GM21737 (cell line): ENCODE results near the gene OGFR.
"Not testable (repeated sequence)": the region's sequence is repeated elsewhere in the genome, so short reads cannot be mapped to it uniquely, and the experiment has no call there.

Experiments used
- ATAC-seq: cut with Tn5 transposase; IDR thresholded peaks from one replicate; pipeline ENCODE4 v1.9.1; 2021; ENCODE audit warnings: mild to moderate bottlenecking, moderate library complexity; ENCODE audit not compliant: unreplicated experiment

Gene OGFR

DNA sequence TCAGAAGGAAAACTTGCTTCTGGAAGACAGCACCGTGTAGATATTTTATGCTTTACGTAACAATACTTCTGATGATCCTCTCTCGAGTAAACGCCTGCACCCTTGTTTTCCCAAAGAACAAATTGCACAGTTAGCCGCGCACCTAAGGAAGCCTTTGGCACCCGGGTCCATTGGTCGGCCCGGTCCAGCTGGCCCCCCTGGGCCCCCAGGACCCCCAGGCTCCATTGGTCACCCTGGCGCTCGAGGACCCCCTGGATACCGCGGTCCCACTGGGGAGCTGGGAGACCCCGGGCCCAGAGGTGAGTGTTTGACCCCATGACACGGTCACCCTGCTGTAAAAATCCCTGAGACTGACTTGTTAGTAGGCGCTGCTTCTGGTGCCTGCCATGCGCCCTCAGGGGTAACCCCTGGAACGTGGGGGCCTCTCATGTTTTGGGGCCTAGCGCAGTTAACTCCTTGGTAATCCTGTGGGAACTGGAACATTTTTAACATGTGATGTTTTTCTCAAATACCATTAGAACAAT, 32.4 kb downstream of the OGFR start:
- ATAC-seq, result no peak

DNA sequence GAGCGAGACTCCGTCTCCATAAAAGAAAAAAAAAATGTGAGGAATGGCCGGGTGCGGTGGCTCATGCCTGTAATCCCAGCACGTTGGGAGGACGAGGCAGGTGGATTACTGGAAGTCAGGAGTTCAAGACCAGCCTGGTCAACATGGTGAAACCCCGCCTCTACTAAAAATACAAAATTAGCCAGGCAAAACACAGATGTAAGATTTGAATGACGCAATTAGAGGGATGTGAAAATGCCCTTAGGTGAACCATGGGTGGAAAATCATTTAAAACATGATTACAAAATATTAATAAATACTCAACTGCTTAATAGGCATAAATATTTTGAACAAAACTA, 33.1 kb downstream of the OGFR start:
- ATAC-seq, result peak; percentile 12

DNA sequence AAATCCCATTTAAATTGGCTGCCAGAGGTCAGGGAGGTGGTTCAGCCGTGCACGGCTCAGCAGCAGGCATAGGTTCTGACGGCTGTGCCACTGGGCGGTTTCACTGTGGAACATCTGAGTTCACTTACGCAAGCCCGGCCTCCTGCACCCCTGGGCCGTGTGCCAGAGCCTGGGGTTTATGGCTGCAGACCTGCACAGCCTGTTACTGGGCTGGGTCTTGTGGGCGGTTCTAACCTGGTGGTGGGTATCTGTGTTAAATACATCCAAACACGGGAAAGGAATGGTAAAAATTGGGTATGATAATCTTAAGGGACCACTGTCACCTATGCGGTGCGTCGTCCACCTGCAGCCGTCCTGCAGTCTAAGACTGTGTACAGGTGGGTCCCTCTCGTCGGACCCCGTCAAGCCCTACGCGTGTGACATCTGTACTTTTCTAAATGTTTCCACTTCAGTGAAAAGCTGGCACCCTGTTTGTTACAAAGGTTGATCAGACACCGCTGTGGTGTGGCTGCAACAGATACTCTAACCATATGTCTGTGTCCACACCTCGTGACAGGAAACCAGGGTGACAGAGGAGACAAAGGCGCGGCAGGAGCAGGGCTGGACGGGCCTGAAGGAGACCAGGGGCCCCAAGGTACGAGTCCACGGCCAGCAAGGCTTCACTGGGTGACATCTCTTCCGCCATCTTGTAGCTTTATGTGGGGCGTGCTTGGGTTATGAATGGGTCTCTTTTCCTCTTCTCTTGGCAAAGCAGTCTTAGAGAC, 33.7 kb downstream of the OGFR start:
- ATAC-seq, result peak; percentile 60

DNA sequence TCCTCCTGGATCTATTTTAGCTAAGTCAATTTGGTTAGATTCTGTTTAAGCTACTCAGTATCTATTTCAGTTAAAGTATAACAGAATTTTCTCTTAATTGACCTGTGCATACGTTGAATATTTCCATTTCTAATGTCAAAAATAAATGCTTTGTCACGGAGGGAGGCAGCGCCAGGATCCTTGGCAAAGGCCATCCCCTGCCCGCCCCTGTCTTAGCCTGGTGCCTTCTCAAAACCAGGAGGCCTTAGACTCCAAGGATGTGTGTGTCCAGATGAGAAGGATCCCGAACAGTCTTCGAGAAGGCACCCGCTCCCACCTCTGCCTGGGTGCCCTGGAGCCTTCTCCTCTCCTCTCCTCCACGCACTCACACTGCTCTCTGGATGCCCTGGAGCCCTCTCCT, 34.6 kb downstream of the OGFR start:
- no peak for ATAC-seq

DNA sequence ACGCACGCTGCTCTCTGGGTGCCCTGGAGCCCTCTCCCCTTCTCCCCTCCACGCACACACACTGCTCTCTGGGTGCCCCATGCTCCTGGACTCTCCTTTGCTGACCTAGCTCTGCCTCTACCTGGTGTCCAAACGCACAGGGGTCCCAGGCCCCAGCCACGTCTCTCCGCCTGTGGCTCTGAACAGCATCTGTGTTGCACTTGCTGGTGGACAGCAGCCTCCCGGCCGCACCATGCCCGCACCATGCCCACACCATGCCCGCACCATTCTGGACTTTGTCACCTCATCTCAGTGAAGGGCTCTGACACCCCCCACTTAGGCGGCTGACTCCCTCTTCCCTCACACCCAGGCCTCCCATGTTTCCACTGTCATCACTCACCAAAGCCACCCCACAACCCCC, 35.2 kb downstream of the OGFR start:
- no peak for ATAC-seq

DNA sequence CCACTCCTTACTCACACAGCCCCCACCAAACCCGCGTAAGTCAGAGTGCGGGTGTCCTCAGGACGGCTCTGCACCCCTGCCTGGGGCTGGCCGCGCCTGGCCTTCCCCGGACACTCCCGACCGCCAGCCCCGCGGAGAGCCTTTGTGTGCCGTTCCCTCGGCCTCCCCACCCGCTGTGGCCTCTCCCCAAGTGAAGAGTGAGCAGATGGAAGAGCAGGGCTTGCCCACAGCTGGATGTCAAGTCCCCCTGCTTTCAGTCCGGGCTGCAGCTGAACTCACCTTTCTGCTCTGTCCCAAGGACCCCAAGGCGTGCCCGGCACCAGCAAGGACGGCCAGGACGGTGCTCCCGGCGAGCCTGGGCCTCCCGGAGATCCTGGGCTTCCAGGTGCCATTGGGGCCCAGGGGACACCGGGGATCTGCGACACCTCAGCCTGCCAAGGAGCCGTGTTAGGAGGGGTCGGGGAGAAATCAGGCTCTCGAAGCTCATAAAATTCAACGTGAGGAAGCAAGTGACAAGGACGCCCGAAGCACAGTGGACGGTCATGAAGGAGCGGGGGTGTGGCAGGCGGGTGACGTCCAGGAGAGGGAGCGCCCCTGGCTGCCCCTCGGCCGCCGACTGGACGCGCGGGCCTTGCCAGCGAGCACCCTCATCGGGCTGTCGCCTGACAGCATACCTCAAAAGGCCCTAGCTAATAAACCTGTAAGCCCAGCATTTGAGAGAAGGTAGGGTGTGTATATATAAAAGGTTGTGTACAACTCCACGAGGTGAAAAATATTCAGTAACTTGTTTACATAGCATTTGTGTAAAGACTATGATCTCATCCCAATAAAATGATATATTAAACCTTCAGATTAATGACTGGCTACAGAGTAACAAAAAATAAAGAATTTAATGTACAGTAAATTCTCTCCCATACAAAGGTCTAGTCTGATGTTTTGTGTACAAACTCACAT, 35.9 kb downstream of the OGFR start:
- ATAC-seq, result no peak

DNA sequence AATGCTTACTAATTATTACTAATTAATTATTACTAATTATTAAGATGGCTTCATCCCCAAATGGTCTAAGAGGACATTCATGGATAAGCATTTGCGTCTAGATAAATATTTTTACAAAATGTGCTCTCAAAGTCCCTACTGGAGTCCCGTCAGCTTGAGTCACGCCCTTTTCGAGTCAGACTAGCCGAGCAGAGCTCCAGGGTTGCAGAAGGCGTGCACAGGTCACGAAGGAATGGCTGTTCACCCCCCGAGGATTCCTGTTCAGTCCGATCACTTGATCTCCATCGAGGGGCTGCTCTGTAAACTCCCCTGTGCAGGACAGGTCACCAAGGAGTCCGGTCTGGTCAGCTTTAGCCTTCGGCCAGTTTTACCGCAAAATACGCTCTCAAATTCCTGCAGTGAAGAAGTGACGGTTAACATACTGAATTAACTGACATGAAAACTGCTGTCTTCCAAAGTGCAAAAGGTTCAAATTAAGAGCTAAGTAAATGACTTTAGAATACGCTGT, 37.1 kb downstream of the OGFR start:
- ATAC-seq, result no peak

DNA sequence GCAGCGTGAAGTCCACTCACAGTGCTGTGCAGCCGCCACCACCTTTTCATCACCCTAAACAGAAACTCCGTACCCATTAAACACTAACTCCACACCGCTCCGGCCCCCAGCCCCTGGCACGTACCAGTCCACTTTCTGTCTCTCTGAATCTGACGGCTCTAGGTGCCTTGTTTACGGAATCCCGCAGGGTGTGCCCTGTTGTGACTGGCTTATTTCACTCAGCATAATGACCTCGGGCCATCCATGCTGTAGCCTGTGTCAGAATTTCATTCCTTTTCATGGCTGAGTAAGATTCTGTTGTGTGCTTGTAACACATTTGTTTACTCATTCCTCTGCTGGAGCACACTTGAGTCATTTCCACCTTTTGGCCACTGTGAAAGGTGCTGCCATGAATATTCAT, 39.0 kb downstream of the OGFR start:
- no peak for ATAC-seq

DNA sequence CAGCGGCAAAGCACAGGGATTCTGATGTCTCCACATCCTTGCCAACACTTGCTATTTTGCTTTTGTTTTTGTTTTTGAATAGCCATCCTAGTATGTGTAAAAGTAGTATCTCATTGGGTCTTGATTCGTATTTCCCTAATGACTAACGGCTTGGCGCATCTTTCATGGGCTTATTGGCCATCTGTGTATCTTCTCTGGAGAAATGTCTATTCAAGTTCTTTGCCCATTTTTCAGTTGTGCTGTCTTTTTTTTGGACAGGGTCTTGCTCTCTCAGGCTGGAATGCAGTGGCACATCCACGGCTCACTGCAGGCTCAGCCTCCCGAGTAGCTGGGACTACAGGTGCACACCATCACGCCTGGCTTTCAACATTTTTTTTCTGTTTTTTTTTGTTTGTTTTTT, 39.5 kb downstream of the OGFR start:
- no peak for ATAC-seq

DNA sequence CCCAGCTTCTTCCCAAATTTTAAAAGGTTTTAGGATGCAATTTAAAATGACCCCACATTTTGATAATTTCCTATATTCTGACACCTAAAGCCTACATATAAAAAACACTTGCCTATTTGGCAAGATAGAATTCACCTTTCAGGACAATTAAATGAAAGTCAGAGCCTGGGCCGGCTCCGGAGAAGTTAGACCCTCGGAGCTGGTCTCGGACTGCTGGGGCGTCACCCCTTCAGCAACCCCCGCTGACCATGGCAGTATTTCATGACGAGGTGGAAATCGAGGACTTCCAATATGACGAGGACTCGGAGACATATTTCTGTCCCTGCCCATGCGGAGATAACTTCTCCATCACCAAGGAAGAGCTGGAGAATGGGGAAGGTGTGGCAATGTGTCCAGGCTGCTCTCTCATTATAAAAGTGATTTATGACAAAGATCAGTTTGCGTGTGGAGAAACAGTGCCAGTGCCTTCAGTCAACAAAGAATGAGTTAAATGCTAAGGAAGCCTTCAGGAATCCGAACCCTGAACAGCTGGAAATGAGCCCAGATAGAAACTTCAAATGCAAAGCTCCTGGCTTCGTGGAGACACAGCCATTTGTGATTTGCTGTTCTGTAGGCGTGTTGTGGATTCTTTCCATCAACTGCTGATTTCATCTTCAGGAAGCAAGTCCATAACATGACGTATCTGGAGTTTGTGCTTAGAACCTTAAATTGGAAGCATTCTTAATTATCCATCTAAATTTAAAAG, 41.0 kb downstream of the OGFR start:
- ATAC-seq, result no peak

DNA sequence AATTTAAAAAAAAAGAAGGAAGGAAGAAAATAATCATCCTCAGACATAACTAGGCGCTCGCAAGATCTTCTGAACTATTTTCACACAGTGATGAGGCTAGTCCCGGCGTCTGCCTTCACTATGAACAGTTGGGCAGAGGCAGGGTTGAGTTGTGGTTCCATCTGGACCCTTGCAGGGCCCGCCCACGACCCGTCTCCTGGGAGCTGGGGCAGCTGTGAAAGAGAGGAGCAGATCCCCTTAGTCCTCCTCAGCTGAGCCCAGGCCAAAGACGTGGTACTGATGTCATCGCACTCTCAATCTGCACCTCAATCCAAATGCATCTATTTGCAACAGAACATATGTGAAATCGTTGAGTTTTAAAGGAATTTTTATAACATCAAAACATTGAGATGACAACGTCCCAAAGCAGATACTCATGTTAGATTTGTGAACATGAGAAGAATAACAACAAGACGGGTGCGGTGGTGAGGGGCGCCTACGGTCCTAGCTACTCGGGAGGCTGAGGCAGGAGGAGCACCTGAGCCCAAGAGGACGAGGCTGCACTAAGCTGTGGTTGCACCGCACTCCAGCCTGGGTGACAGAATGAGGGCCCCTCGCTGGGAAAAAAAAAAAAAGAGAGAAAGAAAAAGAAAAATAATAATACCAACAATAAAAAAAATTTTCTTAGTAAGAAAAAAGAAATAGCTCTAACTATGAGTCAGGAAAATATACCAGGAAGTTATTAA, 41.7 kb downstream of the OGFR start:
- ATAC-seq, result no peak

DNA sequence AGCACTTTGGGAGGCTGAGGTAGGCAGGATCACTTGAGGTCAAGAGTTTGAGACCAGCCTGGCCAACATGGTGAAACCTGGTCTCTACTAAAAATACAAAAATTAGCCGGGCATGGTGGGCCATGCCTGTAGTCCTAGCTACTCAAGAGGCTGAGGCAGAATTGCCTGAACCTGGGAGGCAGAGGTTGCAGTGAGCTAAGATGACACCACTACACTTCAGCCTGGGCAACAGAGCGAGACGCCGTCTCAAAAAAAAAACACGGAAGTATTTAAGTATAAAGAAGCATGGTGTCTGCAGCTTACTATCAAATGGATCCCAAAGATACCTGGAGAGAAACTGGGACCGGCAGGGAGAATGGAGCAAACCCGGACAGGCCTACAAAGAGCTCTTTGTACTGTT, 44.3 kb downstream of the OGFR start:
- ATAC-seq, result not testable (repeated sequence)

DNA sequence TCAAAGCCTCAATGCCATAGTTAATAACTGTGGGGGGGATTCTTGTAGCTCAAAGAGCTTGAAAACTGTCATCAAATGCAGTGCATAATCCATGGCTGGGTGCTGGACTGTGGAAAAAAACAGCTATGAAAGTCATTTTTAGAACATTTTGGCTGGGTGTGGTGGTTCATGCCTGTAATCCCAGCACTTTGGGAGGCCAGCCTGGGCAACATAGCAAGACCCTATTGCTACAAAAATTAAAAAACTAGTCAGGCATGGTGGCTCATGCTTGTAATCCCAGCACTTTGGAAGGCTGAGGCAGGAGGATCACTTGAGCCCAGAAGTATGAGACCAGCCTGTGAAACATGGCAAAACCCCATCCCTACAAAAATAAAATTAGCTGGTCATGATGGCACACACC, 44.8 kb downstream of the OGFR start:
- ATAC-seq, result no peak

DNA sequence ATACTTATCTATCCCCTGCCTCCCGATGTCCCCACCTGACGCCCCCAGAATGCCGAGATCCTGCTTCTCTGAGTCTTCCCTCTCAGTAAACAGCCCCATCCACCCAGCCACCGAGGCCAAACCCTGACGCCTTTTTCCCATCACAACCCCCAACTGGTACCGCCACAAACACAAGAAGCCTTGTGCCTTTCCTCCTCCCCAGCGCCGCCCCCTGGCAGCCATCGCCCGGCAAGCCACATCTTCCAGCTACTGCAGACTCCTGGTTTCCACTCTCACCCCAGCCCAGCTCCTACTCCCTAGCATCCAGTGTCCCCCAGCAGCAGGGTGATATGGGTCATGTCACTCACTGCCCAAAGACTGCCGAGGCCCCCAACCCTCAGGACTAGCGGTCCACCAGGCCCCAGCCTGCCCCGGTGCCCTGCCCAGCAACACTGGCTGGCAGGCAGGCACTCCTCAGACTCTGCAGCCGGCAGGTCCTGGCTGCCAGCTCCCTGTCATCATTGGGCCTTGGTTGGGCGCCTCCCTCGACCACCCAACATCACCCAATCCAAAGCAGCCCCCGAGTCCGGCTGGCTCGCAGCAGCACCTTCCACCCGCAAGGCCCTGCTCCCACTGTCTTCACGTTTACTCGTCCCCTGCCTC, 45.8 kb downstream of the OGFR start:
- no peak for ATAC-seq

DNA sequence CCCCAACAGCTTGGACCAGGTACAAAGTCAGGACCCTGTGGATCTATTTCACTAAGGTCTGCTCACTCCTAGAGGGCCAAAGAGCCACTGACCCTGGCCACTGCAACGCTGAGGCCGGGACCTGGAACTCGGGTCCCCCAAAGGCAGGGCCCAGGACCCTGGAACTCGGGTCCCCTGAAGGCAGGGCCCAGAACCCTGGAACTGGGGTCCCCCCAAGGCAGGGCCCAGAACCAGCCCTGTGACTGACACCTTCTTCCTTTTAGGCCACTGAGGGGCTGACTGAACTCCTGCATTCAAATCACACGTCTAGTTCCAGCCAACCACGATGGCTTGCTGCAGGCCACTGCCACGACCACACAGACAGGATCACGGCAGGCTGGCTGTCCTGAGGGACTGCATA, 47.6 kb downstream of the OGFR start:
- ATAC-seq, result no peak

DNA sequence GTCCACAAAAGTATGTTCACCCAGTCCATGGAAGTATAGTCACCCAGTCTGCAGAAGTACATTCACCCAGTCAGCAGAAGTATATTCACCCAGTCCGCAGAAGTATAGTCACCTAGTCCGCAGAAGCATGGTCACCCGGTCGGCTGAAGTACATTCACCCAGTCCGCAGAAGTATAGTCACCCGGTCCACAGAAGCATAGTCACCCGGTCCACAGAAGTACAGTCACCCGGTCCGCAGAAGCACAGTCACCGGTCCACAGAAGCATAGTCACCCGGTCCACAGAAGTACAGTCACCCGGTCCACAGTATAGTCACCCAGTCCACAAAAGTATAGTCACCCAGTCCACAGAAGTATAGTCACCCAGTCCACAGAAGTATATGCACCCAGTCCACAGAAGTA, 48.2 kb downstream of the OGFR start:
- ATAC-seq, result no peak

DNA sequence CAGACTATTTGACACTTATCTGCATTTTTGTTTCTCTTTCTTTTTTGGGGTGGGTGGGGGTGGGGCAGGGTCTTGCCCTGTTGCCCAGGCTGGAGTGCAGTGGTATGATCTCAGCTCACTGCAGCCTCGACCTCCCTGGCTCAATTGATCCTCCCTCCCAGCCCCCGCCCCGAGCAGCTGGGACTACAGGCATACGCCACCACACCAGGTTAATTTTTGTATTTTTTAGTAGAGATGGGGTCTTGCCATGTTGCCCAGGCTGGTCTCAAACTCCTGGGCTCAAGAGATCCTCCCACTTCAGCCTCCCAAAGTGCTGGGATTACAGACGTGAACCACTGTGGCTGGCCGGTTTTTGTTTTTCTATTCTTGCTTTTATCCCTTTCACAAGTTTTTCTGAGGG, 48.7 kb downstream of the OGFR start:
- not testable (repeated sequence) for ATAC-seq

DNA sequence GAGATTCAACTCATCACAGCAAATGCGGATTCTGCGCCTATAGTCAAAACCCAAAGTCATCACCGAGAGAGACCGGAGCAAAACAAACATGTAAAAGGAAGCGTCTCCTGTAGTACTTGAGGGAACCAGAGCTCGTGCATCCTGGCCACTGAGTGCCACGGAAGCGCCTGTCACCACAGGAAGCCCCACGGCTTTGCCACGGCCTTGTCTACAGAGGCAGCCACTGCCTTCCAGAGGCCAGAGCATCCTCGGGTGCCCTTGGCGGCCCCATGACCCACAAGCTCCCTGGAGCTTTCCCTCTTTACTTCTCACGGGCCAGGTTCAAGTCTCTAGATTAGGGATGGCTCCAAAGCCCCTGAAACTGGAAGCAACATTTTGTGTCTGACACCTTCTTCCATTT, 49.5 kb downstream of the OGFR start:
- no peak for ATAC-seq

DNA sequence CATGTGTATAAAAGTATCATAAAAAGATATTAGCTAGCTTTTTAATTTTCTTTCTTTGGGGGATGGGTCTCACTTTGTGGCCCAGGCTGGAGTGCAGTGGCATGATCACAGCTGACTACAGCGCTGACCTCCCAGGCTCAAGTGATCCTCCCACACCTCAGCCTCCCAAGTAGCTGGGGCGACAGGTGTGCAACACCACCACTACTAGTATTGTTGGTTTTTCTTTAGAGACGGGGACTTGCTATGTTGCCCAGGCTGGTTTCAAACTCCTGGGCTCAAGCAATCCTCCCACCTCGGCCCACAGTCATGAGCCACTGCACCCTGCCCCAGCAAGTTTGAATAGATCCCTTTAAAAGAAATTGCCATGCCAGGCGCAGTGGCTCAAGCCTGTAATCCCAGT, 50.5 kb downstream of the OGFR start:
- ATAC-seq, result no peak
